Tibial nerve (tissue), 4 donors: ENCODE measurements around the gene IL34.

Experiments used
- EP300 ChIP-seq, 2 donors: sonication (generic); formaldehyde crosslinking; IDR thresholded peaks; one replicate each; pipeline ENCODE4 v1.6.1; 2017; ENCODE audit warnings: antibody characterized with exemption in 2 of 2, mild to moderate bottlenecking in 1 of 2
- POLR2A ChIP-seq, 2 donors: fragments of 450-650 bp; IDR thresholded peaks; one replicate each; pipeline ENCODE4 v1.6.1; 2017; ENCODE audit warnings: antibody characterized with exemption in 2 of 2, mild to moderate bottlenecking in 2 of 2, moderate library complexity in 2 of 2
- TF ChIP-seq, protein P1 (sequence below), 5 experiments: fragments of 200-600 bp in 3 of 5; fragments of 450-650 bp in 2 of 5; sonication (generic) in 3 of 5; IDR thresholded peaks; one replicate each; pipeline ENCODE4 v1.5.1; 2016 to 2019; ENCODE audit warnings: antibody characterized with exemption in 5 of 5, mild to moderate bottlenecking in 3 of 5, moderate library complexity in 2 of 5

- TF ChIP-seq, protein P1, sequence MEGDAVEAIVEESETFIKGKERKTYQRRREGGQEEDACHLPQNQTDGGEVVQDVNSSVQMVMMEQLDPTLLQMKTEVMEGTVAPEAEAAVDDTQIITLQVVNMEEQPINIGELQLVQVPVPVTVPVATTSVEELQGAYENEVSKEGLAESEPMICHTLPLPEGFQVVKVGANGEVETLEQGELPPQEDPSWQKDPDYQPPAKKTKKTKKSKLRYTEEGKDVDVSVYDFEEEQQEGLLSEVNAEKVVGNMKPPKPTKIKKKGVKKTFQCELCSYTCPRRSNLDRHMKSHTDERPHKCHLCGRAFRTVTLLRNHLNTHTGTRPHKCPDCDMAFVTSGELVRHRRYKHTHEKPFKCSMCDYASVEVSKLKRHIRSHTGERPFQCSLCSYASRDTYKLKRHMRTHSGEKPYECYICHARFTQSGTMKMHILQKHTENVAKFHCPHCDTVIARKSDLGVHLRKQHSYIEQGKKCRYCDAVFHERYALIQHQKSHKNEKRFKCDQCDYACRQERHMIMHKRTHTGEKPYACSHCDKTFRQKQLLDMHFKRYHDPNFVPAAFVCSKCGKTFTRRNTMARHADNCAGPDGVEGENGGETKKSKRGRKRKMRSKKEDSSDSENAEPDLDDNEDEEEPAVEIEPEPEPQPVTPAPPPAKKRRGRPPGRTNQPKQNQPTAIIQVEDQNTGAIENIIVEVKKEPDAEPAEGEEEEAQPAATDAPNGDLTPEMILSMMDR (IDR thresholded peaks at IDR 0.05) = no peak
- TF ChIP-seq POLR2A (IDR thresholded peaks at IDR 0.05) (no peak), EP300 (IDR thresholded peaks at IDR 0.05) (peak in 1 of 2 donors; percentile 71)
These were observed 54.0 kb downstream of the IL34 start for GRCh38 chr16:70700101-70701020.
